Smooth muscle cell (in vitro differentiated cells): ENCODE measurements around the gene HBG1. TPM values are rescaled to one million over a fixed set of nuclear protein-coding genes. Genes with fewer than 3 reads are reported as not detected.

Experiments
- DNase-seq: peaks from one replicate; lab custom pipeline; 2025; ENCODE audit not compliant: unreplicated experiment; lab: John Stamatoyannopoulos, UW
- H2AFZ ChIP-seq: fragments of 200-600 bp; sonication (generic); 2 replicates; pipeline ENCODE4 v1.6.0; 2016; ENCODE audit warnings: antibody characterized with exemption, low read depth, mild to moderate bottlenecking
- H3F3A ChIP-seq: fragments of 200-600 bp; sonication (generic); 2 replicates; pipeline ENCODE4 v1.6.0; 2017; ENCODE audit warnings: antibody characterized with exemption, low read depth
- H3K27ac ChIP-seq: fragments of 200-600 bp; sonication (generic); 2 replicates; pipeline ENCODE4 v1.5.1; 2016; ENCODE audit warnings: low read depth, mild to moderate bottlenecking
- H3K27me3 ChIP-seq: fragments of 200-600 bp; sonication (generic); 2 replicates; pipeline ENCODE4 v1.6.1; 2016; ENCODE audit warnings: low read depth, mild to moderate bottlenecking
- H3K36me3 ChIP-seq: fragments of 200-600 bp; sonication (generic); 2 replicates; pipeline ENCODE4 v1.5.1; 2016; ENCODE audit warnings: low read depth
- H3K4me1 ChIP-seq: fragments of 200-600 bp; sonication (generic); 2 replicates; pipeline ENCODE4 v1.5.1; 2016; ENCODE audit warnings: low read depth
- H3K4me2 ChIP-seq: fragments of 200-600 bp; sonication (generic); 2 replicates; pipeline ENCODE4 v1.6.0; 2016; ENCODE audit warnings: mild to moderate bottlenecking
- H3K4me3 ChIP-seq: fragments of 200-600 bp; sonication (generic); 2 replicates; pipeline ENCODE4 v1.5.1; 2016; ENCODE audit warnings: mild to moderate bottlenecking
- H3K79me2 ChIP-seq: fragments of 200-600 bp; sonication (generic); 2 replicates; pipeline ENCODE4 v1.6.0; 2016; ENCODE audit warnings: low read depth, mild to moderate bottlenecking
- H3K9ac ChIP-seq: fragments of 200-600 bp; sonication (generic); 2 replicates; pipeline ENCODE4 v1.6.0; 2016; ENCODE audit warnings: low read depth
- H3K9me3 ChIP-seq: fragments of 200-600 bp; sonication (generic); replicated peaks from 2 replicates; pipeline ENCODE4 v1.5.1; 2016; ENCODE audit warnings: low read depth
- H4K20me1 ChIP-seq: fragments of 200-600 bp; sonication (generic); 2 replicates; pipeline ENCODE4 v1.6.0; 2016; ENCODE audit warnings: low read depth
- CTCF ChIP-seq: fragments of 200-600 bp; sonication (generic); IDR thresholded peaks from 2 replicates; pipeline ENCODE4 v1.5.1; 2017; ENCODE audit warnings: borderline replicate concordance, mild to moderate bottlenecking, antibody characterized with exemption; ENCODE audit not compliant: insufficient read depth, poor library complexity, severe bottlenecking
- WGBS: methylation state at CpG from one replicate; pipeline ENCODE4 v1.1.7; 2016; ENCODE audit warnings: low lambda C conversion rate; 5-methylcytosine and 5-hydroxymethylcytosine counted together
- polyA plus RNA-seq: library from polyadenylated mRNA; unstranded; fragments of >200 nt; fragmentation: Nextera tagmentation; extraction: Ambion mirVana; gene quantifications from 2 replicates; pipeline ENCODE4 v1.2.1, GENCODE V29; 2016
- total RNA-seq: library from RNA; depleted of rRNA; stranded (reverse); fragments of >200 nt; gene quantifications from 2 replicates; pipeline ENCODE4 v1.2.3, GENCODE V29; 2014

The HBG1 gene
- total and polyA plus RNA-seq, 2 experiments from 2014 or later, result not detected

GRCh38 chr11:5293028-5293427, 43.4 kb upstream of the HBG1 start:
- H4K20me1 ChIP-seq, result no peaks in the 10 kb centered on the region
- no peaks in the 10 kb centered on the region for H3F3A ChIP-seq
- H3K27me3 ChIP-seq, result no peaks in the 10 kb centered on the region
- no peak overlapping the region for H3K4me3 ChIP-seq
- H3K36me3 ChIP-seq, result no peaks in the 10 kb centered on the region
- H3K9me3 ChIP-seq, result no peaks in the 10 kb centered on the region
- WGBS, result 91% methylated on average over 8 of the region's 8 CpGs
- no peak overlapping the region for H2AFZ ChIP-seq
- no peaks in the 10 kb centered on the region for H3K79me2 ChIP-seq
- no peak for TF ChIP-seq CTCF
- H3K4me1 ChIP-seq, result no peaks in the 10 kb centered on the region
- DNase-seq, result no peak
- no peak overlapping the region for H3K9ac ChIP-seq
- H3K27ac ChIP-seq, result no peak overlapping the region
- H3K4me2 ChIP-seq, result no peak overlapping the region

DNA sequence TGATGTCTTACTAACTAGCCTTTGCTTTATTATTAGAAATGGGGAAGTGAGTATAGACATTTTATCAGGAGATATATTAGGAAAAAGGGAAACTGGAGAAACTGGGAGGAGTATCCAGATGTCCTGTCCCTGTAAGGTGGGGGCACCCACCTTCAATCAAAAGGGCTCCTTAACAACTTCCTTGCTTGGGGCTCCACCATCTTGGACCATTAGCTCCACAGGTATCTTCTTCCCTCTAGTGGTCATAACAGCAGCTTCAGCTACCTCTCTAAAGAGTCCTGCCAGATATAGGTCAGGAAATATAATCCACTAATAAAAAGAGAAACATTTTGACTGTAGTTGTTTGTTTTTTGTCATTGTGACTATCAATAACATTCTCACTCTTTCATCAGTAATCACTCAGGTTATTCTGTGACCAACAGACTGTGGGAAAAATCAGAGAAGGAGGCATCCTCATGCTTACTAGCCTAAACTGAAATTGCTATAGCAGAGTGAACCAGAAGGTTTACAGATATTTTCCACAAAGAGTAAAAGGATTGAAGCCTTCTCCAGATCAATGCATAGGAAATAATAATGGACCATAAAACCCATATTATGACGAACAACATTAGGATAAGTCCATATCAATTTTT, 41.7 kb upstream of the HBG1 start:
- Histone ChIP-seq H3K4me1 (no peaks in the 10 kb centered on the region), H2AFZ (no peak overlapping the region), H3K27me3 (no peaks in the 10 kb centered on the region), H3K4me2 (no peak overlapping the region), H3K9ac (no peak overlapping the region), H3F3A (no peaks in the 10 kb centered on the region), H3K79me2 (no peaks in the 10 kb centered on the region), H3K36me3 (no peaks in the 10 kb centered on the region), H4K20me1 (no peaks in the 10 kb centered on the region), H3K27ac (no peak overlapping the region), H3K9me3 (no peaks in the 10 kb centered on the region), H3K4me3 (no peak overlapping the region)
- peak; percentile 50 for TF ChIP-seq CTCF
- 75% methylated on average over 1 of the region's 1 CpG for WGBS
- no peak for DNase-seq

GRCh38 chr11:5290106-5290505, 40.4 kb upstream of the HBG1 start:
- 100% methylated on average over 1 of the region's 1 CpG for WGBS
- Histone ChIP-seq H3K9me3 (no peaks in the 10 kb centered on the region), H3K4me3 (no peak overlapping the region), H3F3A (no peaks in the 10 kb centered on the region), H3K79me2 (no peaks in the 10 kb centered on the region), H3K27ac (no peak overlapping the region), H3K36me3 (no peaks in the 10 kb centered on the region), H4K20me1 (no peaks in the 10 kb centered on the region), H3K4me2 (no peak overlapping the region), H3K4me1 (no peaks in the 10 kb centered on the region), H3K9ac (no peak overlapping the region), H3K27me3 (no peaks in the 10 kb centered on the region), H2AFZ (no peak overlapping the region)
- DNase-seq, result no peak
- no peak for TF ChIP-seq CTCF

- Histone ChIP-seq H3K27ac (peak overlapping the region; percentile 10), H3K79me2 (no peaks in the 10 kb centered on the region)
Measured at GRCh38 chr11:5289696-5290095, 40.0 kb upstream of the HBG1 start.

More at GRCh38 chr11:5289696-5290095, 40.0 kb upstream of the HBG1 start:
- no peak overlapping the region for H2AFZ ChIP-seq
- no peaks in the 10 kb centered on the region for H3K27me3 ChIP-seq
- no peak overlapping the region for H3K4me2 ChIP-seq
- no peaks in the 10 kb centered on the region for H3K36me3 ChIP-seq
- H4K20me1 ChIP-seq, result no peaks in the 10 kb centered on the region
- no peaks in the 10 kb centered on the region for H3K4me1 ChIP-seq
- no peaks in the 10 kb centered on the region for H3K9me3 ChIP-seq
- no peak for DNase-seq
- H3F3A ChIP-seq, result no peaks in the 10 kb centered on the region
- H3K4me3 ChIP-seq, result no peak overlapping the region
- H3K9ac ChIP-seq, result no peak overlapping the region
- no peak for TF ChIP-seq CTCF
